Esophagus squamous epithelium (tissue), 5 donors: ENCODE data around the gene TUT4. TPM values are rescaled to one million over a fixed set of nuclear protein-coding genes. Genes with fewer than 3 reads are reported as not detected.

ENCODE experiments used
- DNase-seq: peaks from one replicate; lab custom pipeline; 2025; lab: John Stamatoyannopoulos, UW
- H3K27ac ChIP-seq, 4 donors: fragments of 200-600 bp; sonication (generic); one replicate each; pipeline ENCODE4 v1.5.1; 2016 to 2019; ENCODE audit warnings: mild to moderate bottlenecking in 1 of 4
- H3K27me3 ChIP-seq, 4 donors: fragments of 200-600 bp; sonication (generic); 1 replicate in 3 of 4; 2 replicates in 1 of 4; pipeline versions ENCODE4 v1.5.1 to v1.6.0; 2017 to 2021; ENCODE audit warnings: antibody characterized with exemption in 1 of 4
- H3K36me3 ChIP-seq, 3 donors: fragments of 200-600 bp; sonication (generic); one replicate each; pipeline ENCODE4 v1.5.1; 2016 to 2019
- H3K4me1 ChIP-seq, 3 donors: fragments of 200-600 bp; sonication (generic); one replicate each; pipeline ENCODE4 v1.5.1; 2017 to 2019
- H3K4me3 ChIP-seq, 4 donors: fragments of 200-600 bp; sonication (generic); 1 replicate in 3 of 4; 2 replicates in 1 of 4; pipeline ENCODE4 v1.5.1; 2016 to 2019; ENCODE audit warnings: mild to moderate bottlenecking in 2 of 4, moderate library complexity in 1 of 4
- H3K9me3 ChIP-seq, 3 donors: fragments of 200-600 bp; sonication (generic); one replicate each; pipeline ENCODE4 v1.5.1; 2016 to 2019
- POLR2A ChIP-seq, 4 donors: fragments of 450-650 bp; IDR thresholded peaks; one replicate each; pipeline ENCODE4 v1.6.1; 2017; ENCODE audit warnings: antibody characterized with exemption in 4 of 4, mild to moderate bottlenecking in 4 of 4, moderate library complexity in 3 of 4
- WGBS, 2 donors: methylation state at CpG; one replicate each; pipeline ENCODE4 v1.1.5; 2018; 5-methylcytosine and 5-hydroxymethylcytosine counted together
- intact Hi-C: fragments of 100-400 bp; cut with DNase I; formaldehyde crosslinking; loops from one replicate; pipeline ENCODE4 v1.15.0; 2022
- total RNA-seq, 4 donors: library from RNA; depleted of rRNA; stranded (reverse); fragments of >200 nt; gene quantifications; one replicate each; pipeline ENCODE4 v1.1.0, GENCODE V29; 2016
- TF ChIP-seq, protein P1 (sequence below), 6 experiments: fragments of 450-650 bp in 4 of 6; fragments of 200-600 bp in 2 of 6; sonication (generic) in 2 of 6; IDR thresholded peaks; one replicate each; pipeline ENCODE4 v1.5.1; 2016 to 2019; ENCODE audit warnings: antibody characterized with exemption in 6 of 6, mild to moderate bottlenecking in 4 of 6, moderate library complexity in 4 of 6
- donor health status: DM: yes; HTN: yes; CAD: no.

Gene TUT4
- total RNA-seq, 4 donors from 2014 or later = 18.9 to 56.1 (median 26.8) TPM

DNA sequence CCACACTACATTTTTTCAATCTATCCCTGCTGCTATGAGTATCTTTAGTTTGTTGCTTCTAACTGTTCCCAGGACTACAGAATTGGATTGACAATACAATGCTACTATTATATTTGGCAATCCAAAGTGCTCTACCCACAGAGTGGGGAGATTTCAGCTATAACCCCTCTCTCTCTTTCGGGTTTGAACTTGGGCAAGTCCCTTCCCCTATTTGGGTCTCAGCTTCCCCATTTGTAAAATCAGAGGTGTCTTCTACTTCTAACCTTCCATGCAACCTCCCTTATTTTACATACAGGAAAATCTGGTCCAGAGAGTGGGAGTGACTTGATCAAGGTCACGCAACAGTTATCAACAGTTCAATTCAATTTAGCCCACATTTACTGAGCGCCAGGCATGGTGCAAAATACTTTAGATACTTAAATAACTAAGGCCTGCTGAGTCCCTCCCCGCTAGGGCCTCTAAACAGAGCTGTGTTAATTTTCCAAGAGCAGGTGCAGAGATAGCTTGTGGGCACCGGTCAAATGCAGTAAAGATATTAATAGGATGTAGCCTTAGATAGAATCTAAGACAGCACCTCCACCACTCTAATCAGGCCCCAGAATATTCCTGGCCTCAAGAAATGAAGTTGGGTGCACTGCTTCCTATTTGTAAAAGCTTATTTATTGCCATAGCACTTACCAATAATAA lies 39.9 kb upstream of the TUT4 start:
- Histone ChIP-seq H3K27ac (no peak overlapping the region), H3K4me1 (no peaks in the 10 kb centered on the region), H3K4me3 (no peak overlapping the region), H3K27me3 (peaks cover 0 to 17% (median 0%) of the 10 kb centered on the region in 4 donors), H3K9me3 (no peaks in the 10 kb centered on the region), H3K36me3 (no peaks in the 10 kb centered on the region)
- WGBS, 2 donors = 88 to 91% methylated on average over 5 of the region's 5 CpGs
- intact Hi-C loops = no loop called here
- no peak for DNase-seq
- TF ChIP-seq, protein P1, sequence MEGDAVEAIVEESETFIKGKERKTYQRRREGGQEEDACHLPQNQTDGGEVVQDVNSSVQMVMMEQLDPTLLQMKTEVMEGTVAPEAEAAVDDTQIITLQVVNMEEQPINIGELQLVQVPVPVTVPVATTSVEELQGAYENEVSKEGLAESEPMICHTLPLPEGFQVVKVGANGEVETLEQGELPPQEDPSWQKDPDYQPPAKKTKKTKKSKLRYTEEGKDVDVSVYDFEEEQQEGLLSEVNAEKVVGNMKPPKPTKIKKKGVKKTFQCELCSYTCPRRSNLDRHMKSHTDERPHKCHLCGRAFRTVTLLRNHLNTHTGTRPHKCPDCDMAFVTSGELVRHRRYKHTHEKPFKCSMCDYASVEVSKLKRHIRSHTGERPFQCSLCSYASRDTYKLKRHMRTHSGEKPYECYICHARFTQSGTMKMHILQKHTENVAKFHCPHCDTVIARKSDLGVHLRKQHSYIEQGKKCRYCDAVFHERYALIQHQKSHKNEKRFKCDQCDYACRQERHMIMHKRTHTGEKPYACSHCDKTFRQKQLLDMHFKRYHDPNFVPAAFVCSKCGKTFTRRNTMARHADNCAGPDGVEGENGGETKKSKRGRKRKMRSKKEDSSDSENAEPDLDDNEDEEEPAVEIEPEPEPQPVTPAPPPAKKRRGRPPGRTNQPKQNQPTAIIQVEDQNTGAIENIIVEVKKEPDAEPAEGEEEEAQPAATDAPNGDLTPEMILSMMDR (IDR thresholded peaks at IDR 0.05) = no peak

DNA sequence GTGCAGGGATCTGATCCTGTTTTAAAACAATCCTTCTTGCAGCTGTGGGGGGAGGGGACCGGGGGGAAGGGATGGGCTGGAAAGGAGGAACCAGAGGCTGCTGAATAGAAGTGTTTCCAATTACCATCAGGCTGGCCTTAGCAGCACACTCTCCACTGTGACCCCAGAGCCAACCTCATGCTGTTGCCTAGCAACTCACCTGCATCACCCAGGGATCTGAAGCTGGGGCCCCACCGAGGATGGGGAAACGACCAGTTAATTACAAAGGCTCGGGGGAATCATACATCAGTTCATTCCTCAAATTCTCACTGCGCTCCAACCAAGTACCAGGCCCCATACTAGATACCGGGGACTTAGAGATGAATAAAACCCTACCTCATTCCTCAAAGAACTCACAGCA lies 37.4 kb upstream of the TUT4 start:
- Histone ChIP-seq H3K4me1 (no peaks in the 10 kb centered on the region), H3K9me3 (no peaks in the 10 kb centered on the region), H3K27me3 (peaks cover 0 to 11% (median 0%) of the 10 kb centered on the region in 4 donors), H3K36me3 (no peaks in the 10 kb centered on the region), H3K27ac (no peak overlapping the region), H3K4me3 (no peak overlapping the region)
- WGBS, 2 donors = 63 to 70% methylated on average over 5 of the region's 6 CpGs
- no peak for DNase-seq
- intact Hi-C loops = no loop called here
- TF ChIP-seq POLR2A (IDR thresholded peaks at IDR 0.05) = no peak
- TF ChIP-seq, protein P1 (IDR thresholded peaks at IDR 0.05) = no peak

DNA sequence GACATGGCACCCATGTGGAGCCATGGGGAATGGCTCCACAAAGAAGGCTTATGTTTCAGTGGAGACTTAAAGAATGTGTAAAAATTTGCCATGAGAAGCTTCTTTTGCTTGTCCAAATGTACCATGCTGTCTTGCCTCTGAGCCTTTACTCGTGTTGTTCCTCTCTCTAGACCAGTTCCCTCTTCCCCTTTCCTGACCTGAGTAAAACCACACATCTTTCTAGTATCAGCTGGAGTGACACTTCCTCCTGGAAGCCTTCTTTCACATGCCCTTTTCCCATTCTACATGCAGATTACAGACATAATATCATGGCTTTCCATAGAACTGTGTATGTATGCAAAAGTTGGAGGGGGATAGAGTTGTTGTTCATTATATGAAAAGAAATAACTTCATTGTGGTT lies 35.6 kb upstream of the TUT4 start:
- intact Hi-C loops = no loop called here
- Histone ChIP-seq H3K36me3 (no peaks in the 10 kb centered on the region), H3K4me3 (no peak overlapping the region), H3K9me3 (no peaks in the 10 kb centered on the region), H3K27me3 (peaks cover 0 to 18% (median 0%) of the 10 kb centered on the region in 4 donors), H3K4me1 (no peaks in the 10 kb centered on the region), H3K27ac (no peak overlapping the region)
- DNase-seq = no peak
- no peak for TF ChIP-seq POLR2A (IDR thresholded peaks at IDR 0.05)
- TF ChIP-seq, protein P1 (IDR thresholded peaks at IDR 0.05) = no peak
- WGBS, 2 donors = 46 to 61% methylated on average over 1 of the region's 1 CpG

DNA sequence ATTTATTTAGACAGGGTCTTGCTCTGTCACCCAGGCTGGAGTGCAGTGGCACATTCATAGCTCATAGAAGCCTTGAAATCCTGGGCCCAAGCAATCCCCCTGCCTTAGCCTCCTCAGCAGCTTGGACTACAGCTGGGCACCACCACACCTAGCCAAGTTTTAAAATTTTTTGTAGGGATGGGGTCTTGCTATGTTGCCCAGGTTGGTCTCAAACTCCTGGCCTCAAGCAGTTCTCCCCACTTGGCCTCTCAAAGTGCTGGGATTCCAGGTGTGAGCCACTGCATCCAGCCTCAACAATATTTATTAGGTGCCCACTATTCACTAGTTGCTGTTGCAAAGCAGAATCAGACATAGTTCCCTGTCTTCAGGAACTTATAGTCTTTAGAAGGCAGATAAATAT lies 35.1 kb upstream of the TUT4 start:
- no peak for DNase-seq
- Histone ChIP-seq H3K27ac (no peak overlapping the region), H3K27me3 (peaks cover 0 to 19% (median 0%) of the 10 kb centered on the region in 4 donors), H3K36me3 (no peaks in the 10 kb centered on the region), H3K4me1 (no peaks in the 10 kb centered on the region), H3K9me3 (no peaks in the 10 kb centered on the region), H3K4me3 (no peak overlapping the region)
- TF ChIP-seq, protein P1 (IDR thresholded peaks at IDR 0.05) = no peak
- TF ChIP-seq POLR2A (IDR thresholded peaks at IDR 0.05) = no peak
- intact Hi-C loops = no loop called here

DNA sequence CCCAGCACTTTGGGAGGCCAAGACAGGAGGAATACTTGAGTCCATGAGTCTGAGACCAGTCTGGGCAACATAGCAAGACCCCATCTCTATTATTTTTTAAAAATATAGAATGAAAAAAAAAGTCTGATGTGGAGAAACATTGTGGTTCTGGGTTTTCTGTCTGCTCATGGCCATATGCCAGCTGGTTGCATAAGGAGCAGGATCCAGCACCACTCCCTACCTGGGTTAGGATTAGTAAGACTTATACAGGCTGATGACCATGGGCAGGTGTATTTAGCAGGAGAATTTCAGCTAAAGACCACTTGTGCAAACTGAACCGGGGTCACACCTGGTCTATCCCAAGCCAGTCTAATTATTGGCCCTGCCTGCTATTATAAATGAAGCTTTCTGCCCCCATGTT lies 32.6 kb upstream of the TUT4 start:
- WGBS, 2 donors = 50 to 70% methylated on average over 1 of the region's 1 CpG
- no peak overlapping the region for H3K27ac ChIP-seq
- DNase-seq = no peak
- no peaks in the 10 kb centered on the region for H3K4me1 ChIP-seq
- intact Hi-C loops = no loop called here
- H3K36me3 ChIP-seq = no peaks in the 10 kb centered on the region
- H3K9me3 ChIP-seq = no peaks in the 10 kb centered on the region
- no peak overlapping the region for H3K4me3 ChIP-seq
- TF ChIP-seq POLR2A (IDR thresholded peaks at IDR 0.05) = no peak
- TF ChIP-seq, protein P1 (IDR thresholded peaks at IDR 0.05) = no peak
- H3K27me3 ChIP-seq = peaks cover 0 to 19% (median 0%) of the 10 kb centered on the region in 4 donors
